ENCODE results near the gene TREM1.

TREM1 gene

DNA sequence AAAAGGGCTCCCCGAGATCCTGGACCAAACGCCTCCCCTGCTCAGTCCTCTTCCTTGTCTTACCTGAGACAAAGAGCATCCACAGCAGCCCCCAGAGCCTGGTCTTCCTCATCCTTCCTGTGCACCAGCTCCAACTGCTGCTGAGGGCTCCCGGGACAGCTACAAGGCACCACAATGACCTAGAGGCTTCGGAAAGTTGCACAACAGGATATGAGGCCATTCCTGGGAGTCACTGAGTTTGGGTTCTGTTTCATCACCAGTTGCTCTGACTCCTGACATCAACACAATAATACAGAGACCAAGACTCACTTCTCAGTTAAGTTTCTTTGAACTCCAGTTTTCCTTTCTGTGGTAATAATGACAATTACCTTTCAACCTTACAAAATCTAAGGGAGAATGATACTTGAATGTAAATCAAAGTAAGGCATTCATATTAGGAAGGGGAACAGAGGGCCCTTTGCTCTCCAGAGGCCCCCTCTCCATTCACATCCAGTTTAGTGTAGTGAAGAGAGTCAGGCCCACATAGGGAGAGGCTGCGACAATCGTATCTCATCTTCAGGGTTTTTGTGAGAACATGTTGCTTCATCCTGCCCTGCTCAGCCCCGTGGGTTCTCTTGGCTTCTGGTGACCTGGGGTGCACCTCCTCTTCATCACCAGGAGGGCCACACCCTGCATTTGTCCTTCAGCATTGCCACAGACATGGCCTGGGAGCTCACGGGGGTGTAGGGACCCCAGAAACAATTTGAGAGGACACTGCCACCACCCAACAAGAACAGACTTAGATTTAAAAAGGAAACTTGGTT lies at the start of gene TREM1:
TSS of gene TREM1 (minus strand) at position 139 of the 803 bp plus-strand sequence. CDS start at position 112, 27 bp downstream.
- no peak for DNase-seq (ENCODE audit: low read depth in 3 of 3)

DNA sequence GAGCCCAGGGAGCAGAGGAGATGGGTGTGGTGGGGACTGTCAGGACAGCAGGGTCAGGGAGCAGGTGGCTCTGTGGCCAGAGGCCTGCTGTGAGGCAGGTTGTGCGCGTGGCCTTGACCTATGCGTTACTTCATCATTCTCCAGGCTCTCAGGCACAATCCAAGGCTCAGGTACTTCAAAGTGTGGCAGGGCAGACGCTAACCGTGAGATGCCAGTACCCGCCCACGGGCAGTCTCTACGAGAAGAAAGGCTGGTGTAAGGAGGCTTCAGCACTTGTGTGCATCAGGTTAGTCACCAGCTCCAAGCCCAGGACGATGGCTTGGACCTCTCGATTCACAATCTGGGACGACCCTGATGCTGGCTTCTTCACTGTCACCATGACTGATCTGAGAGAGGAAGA lies 49.5 kb upstream of the TREM1 start:
- no peak for DNase-seq (ENCODE audit: low read depth in 3 of 3)

DNA sequence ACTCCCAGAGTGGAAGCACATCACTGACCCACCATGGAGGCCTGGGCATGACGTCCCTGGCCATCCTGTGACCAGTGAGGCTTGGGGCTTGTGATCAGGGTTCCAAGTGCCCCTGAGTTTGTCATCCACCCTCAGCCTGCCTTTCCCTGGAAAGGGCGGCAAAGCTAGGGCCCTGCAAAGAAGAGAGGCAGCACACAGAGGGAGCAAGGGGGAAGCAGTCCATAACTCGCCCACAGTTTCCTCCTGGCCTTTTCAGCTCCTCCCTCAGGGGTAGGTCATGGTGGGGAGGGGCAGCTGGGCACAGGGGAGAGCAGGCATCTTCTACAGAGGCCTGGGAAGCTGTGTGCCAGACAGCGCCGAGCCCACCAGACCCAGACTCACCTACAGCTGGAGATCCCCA lies 48.8 kb upstream of the TREM1 start, which contains the start of gene NCR2:
TSS of gene NCR2 (plus strand) at position 313 of the 400 bp plus-strand sequence. CDS start 269 bp downstream, outside the sequence.
- DNase-seq (ENCODE audit: low read depth in 3 of 3): no peak

DNA sequence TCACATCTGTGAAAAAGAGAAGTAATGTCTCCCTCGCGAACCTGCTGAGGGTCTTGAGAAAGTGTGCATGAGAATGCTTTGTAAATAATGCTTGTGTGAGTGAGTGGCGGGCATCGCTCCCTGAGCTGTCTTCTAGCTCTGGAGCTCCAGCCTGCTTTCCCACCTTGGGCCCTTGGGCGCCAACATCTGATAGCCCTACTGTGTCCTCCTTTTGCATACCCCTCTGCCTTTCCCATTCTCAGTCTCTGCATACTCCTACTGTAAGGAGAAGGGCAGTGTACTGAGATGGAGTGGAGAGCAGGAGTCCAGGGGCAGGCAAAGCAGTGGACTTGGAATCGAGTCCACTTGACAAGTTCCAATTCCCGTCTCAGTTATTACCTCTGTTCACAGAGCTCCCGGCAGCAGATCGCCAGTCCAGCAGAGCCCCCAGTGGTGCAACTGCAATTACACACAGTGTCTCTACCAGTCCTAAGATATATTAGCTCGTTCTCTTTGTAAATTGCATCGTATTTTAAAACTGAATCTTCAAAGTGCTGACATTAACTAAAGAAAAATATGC lies 48.1 kb upstream of the TREM1 start:
- DNase-seq (ENCODE audit: low read depth in 3 of 3): no peak

DNA sequence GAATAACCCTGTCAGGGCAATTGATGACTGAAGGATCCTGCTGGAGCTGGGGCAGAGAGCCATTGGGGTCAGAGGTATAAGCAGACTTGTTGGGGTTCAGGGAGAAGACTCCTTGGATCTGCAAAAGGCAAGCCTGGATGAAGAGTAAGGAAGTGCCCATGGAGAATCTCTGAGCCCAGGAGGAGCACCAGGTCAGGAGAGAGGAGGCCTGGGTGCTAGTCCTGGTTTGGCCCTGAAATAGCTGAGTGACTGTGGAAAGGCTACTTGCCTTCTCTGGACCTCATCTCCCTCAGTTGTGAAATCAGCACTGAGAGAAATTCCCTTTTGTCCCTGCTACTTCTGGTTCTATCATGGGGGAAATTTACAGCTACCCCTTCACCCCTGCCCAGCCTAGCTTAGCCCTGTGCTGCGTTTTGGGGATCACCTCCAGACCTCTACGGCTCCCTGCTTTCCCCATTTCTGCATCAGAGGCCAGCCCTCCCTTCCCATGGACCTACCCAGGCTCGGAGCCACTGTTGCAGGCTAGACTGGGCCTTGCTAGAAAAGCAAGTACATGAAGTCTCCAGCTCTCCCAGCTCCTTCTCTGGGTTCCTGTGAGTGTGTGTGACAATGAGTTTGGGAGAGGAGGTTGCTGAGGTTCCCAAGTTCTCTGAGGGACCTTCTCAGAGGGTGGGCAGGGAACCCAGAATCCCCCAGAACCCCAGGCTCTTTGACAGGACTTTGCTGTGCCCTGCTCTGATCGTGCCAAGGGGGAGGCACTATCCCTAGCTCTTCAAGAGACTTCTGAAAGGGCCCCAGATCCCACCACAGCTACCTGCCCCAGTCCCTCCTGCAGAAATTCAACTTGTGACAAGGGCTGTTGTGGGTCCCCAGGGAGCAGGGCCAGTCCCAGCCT lies 46.6 kb upstream of the TREM1 start:
- DNase-seq (ENCODE audit: low read depth in 3 of 3): no peak

DNA sequence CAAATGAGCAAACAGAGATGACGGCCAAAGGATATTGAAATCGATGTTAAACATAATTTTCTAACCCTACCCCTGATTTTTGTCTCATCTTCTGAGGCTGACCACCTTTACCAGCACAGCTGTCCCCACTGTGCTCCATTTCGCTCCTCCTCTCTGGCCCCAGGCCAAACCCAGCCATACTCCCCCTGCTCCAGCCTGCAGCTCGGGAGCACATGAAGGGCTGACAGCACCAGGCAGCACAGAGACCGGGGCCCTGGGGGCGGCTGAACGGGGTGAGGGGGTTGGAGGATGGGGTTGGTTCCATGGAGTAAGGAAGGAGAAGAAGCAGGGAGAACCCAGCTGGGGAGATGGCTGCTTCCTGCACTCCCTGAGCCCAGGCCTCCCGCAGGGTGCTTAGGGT lies 45.8 kb upstream of the TREM1 start:
- DNase-seq (ENCODE audit: low read depth in 3 of 3): no peak

DNA sequence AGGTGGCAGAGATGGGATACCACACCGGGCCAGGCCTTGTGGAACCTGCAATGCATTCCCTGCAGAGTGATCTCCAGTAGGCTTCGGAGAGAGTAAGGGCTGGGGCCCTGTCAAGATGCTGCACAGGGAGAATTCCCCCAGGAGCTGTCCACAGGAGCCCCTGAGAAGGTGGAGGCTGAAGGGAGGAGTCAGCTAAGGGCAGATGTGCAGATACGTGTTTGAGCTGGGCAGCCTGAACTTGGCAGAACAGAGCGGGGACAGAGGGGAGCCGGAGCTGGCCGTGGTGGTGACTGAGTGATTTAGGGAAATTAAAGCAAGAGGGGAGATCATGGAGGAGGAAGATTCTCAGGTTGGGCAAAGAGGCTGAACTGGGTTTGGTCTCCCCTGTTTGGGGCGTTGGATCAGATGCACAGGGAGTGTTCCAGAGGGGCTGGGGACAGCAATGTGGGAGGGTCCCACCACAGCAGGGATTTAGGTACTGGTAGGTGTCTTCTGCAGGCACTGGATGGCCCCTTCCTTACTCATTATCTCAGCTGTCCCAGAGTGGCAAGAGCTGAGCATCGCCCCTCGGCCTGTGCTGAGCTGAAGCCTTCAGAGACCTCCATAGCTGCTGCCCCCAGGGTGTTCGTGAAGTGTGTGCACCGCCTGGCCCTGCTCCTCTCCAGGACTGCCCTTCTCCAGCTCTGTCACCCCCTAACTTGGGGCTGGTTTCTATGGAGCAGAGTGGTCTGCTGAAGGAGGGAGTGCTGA lies 45.1 kb upstream of the TREM1 start:
- DNase-seq (ENCODE audit: low read depth in 3 of 3): no peak

DNA sequence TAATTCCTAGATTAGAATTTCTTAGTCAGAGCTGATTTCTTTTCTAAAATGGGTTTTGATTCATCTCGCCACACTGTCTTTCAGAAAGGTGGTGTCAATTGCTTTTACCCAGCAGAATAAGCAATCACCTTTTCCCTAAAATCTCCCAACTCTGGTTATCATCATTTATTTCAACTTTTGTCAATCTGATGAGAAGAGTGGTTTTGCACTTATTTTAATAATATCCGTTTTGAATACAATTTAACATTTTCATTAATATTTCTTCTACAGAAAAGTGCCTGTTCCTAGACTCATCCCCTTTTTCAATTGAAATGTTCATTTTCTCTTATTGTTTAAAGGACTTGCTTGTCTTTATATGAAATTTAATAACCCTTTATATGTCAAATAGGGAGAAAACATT lies 40.7 kb upstream of the TREM1 start:
- DNase-seq (ENCODE audit: low read depth in 3 of 3): no peak

DNA sequence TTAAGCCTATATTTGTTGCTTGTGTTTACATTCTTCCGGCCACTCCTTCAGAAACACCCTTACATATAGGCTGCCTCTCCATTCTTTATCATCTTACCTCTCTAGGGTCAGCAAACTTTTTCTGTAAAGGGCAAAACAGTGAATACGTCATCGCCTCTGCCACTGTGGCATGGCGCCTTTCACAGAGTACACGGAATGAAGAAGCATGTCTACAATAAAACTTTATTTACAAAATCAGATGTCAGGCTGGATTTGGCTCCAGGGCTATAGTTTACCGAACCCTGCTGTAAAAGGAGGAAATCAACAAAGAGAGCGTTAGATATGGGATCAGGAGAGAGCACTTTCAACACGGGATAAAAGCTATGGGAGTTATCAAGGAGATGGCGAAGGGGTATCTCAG lies 39.6 kb upstream of the TREM1 start:
- no peak for DNase-seq (ENCODE audit: low read depth in 3 of 3)

DNA sequence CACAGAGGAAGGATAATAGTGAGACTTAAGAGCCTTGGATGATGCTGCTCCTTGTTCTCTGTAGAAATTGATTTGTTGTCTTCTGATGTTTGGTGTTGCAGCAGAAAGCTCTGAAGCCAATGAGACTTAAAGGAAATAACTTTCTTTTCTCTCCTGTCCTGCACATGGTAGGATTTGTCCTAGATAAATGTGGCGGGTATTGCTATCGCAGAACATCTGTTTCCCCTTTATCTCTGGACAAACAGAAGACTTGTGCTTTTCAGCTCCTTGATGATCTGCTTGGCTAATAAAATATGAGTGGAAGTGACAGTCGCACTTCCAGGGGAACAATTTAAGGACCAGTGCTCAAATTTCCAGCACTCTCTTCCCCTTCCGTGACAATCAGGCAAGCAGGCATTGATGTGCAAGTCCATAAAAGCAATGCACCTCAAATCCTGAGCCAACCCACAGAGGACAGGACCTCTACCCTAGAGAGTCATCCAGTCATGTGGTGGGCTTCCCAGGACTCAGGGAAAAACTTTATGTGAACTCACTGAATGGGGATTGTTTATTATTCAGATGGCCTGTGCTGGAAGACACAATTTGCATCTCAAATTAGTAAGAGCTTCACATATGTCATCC lies 39.1 kb upstream of the TREM1 start:
- no peak for DNase-seq (ENCODE audit: low read depth in 3 of 3)

DNA sequence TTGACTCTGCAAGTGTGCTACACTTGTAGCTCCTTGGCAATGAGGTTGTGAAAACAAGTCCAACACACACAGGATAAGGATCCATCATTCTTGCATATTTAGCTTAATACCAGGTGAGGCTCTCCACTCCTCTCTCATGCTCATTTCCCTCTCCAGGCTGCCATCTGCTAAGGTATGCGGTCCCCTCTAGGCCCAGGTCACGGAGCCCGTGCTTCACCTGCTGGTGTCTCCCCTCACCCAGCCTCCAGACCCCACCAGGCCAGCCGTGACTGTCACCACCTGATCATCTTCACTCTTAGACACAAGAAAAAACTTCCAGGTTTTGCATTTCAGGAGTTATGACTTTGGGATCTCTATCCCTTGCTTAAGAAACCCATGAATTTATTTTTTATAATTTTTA lies 34.7 kb upstream of the TREM1 start:
- DNase-seq (ENCODE audit: low read depth in 3 of 3): no peak

DNA sequence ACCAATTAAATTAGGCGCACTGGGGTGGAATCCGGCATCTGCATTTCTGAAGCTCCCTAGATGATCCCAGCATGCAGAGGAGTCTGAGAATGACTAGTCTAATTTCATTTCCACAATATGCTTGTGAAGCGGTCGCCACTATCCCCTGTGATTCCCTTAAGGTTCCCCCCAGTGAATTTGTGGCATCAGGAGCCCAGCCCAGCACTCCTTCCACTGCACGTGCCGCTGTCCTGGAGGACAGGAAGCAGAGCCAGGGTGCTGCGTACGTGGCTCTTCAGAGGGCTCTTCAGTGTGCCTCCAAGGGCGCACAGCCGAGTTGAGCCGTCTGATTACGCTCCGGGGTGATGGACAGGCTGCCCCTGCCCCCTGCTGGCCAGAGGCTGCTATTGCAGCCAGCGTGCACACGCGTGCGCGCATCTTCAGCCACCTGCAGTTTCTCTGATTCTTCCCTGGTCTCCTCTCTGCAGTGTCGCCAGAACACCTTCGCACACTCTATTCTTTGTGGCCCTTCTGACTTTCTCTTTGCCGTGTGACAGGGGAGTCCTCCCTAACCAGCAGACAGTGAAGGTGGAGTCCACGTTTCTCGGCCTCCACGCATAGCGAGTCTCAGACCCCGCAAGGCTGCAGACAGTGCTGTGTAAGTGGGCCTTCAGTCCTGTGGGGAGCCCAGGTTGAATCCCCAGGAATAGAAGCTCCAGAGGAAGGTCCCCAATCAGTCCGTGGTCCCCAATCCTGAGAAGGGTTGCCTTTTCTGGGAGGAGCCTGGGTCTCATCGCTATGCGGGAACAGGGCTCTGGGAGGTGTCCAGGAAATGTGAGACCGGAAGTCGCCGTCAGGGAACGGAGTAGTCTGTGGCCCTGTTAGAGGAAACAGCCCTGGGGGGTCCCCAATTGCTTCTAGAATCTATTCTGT lies 32.4 kb upstream of the TREM1 start:
- DNase-seq (ENCODE audit: low read depth in 3 of 3): peak; percentile 64 to 73 (median 69)

DNA sequence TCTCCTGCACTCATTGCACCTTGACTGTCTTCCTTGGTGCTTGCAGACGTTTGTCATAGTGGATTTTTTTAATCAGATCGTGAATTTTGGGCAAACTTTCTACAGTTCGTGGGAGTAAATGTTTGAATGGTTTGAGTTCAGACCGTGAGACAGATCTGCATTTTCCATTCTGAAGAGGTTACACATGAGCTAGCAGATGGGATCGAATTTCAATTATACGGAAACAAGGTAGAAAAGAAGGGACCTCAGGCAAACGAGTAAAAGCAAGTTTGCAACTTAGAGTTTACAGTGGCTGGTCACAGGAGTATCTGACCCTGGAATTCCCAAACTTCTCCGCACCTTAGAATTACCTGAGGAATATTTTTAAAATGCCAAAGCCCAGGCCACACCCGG lies 31.8 kb upstream of the TREM1 start:
- no peak for DNase-seq (ENCODE audit: low read depth in 3 of 3)

DNA sequence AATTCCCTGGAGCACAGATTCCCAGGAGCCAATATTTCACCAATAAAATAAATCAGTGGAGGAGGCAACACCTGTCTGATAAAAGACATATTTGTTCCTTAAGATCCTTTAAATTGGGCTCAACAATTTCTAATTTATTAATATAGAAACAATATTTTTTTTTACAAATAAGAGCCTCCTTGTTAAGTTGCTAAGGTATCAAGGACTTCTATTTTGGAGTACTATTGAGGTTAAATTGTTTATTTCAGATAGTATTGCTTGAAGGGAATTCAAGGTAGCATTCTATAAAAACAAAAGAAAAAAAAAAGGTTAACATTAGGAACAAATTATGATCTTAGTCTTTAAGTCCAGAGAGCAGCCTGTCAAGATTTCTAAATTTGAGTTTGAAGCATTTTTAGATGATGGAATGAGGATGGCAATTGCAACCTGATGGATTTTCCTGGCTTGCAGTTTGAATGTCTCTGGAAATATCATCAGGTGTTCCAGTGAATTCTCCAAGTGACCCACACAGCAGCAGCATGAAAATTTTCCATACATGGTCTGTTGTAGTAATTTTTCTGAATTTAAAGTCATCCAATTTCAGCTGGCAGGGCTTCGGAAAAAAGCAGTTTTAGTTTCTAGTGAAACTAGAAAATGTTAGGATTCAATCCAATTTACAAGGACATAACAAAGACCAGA lies 29.6 kb upstream of the TREM1 start:
- DNase-seq (ENCODE audit: low read depth in 3 of 3): no peak

DNA sequence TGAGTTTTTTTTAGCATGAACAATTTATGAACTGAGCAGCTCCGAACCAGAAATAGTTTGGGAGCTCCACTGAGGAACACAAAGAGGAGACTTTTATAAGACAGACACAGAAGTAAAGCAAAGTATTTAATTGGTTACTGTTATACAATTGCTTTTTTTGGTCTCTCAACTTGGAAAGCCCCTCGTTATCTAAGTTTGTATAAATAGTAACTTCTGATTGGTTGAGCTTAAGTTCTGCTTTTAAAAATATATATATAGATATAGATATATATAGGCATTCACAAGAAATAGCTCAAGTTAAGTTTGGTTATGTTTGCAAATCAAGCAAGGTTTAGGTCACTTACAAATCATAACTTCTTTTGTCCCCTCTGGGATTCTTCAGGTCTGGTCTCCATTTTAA lies 28.7 kb upstream of the TREM1 start:
- DNase-seq (ENCODE audit: low read depth in 3 of 3): no peak

DNA sequence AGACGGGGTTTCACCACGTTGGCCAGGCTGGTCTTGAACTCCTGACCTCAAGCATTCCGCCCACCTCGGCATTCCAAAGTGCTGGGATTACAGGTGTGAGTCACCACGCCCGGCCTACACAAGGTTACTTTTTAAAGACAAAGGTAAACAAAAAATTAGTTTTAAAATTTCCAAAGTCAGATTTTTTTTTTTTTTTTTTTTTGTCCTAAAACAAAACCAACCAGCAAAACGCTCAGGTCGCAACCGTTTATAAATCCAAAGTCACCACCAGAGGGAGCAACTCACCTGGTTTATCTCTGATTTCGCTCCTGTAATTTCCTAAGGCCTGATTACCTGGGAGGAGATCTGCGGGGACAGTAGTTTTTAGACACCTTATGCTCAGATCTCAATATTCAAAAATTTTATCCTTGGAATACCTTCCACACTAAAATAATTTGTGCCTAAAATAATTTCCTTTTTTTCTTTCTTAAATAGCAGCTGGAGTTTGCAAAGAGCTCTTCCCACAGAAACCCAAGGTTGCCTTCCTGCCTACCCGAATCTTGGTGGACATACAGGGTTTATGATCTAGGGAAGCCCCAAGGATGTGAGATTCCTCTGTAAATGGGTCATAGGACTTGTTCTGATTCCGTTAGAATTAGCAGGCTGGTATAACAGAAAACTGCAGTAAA lies 19.8 kb upstream of the TREM1 start:
- DNase-seq (ENCODE audit: low read depth in 3 of 3): peak in 1 of 3 experiments; percentile 31

DNA sequence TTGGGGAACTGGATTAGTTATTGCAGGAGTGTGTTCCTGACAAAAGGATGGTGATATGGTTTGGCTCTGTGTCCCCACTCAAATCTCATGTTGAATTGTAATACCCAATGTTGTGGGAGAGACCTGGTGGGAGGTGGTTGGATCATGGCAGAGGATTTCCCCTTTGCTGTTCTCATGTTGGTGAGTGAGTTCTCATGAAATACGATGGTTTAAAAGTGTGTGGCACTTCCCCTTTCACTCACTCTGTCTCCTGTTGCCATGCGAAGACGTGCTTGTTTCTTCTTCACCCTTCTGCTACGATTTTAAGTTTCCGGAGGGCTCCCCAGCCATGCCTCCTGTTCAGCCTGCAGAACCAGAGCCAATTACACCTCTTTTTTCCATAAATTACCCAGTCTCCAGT lies 16.2 kb upstream of the TREM1 start:
- no peak for DNase-seq (ENCODE audit: low read depth in 3 of 3)

DNA sequence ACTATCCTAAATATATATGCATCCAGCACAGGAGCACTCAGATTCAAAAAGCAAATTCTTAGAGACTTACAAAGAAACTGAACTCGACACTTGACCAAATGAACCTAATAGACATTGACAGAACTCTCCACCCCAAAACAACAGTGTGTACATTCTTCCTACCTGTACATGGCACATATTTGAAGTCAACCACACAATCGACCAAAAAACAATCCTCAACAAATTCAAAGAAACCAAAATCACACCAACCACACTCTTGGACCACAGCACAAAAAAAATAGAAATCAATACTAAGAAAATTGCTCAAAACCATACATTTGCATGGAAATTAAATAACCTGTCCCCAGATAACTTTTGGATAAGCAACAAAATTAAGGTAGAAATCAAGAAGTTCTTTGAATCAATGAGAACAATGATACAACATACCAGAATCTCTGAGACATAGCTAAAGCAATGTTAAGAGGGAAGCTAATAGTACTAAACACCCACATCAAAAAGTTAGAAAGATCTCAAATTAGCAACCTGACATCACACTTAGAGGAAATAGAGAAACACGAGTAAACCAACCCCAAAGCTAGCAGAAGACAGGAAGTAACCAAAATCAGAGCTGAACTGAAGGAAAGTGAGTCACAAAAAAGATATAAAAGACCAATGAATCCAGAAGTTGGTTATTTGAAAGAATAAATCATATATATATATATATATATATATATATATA lies 12.5 kb upstream of the TREM1 start:
- DNase-seq (ENCODE audit: low read depth in 3 of 3): no peak

Measured in stimulated activated CD4-positive, alpha-beta T cell treated with anti-CD3 and anti-CD28 coated beads, TNF-alpha, amount 100 ng/mL, for 4 hours (primary cell).